Measurements from ENCODE around the gene COL6A5.

The COL6A5 gene

DNA sequence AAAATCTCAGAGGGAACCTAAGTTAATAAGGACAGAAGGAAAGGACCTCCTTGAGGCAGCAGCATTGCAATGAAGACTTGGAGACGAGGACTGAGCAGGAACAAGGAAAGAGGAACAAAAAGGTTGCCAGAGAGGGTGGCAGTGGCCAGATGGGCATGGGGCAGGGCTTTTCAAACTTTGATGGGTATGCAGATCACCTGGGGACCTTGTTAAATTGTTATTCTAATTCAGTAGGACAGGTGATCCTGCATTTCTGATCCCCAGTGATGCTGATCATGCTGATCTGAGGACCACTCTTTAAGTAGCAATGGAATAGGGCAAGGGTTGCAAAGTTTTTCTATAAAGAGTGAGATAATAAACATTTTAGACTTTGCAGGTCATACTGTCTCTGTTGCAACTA is 182.6 kb downstream of the COL6A5 start:
- DNase-seq (ENCODE audit: insufficient read length, low spot score) (no peak), FAIRE-seq (no peak)
- TF ChIP-seq CTCF (IDR thresholded peaks at IDR 0.05; ENCODE audit: insufficient read depth, missing control alignments) = no peak

- FAIRE-seq = no peak
- TF ChIP-seq CTCF (IDR thresholded peaks at IDR 0.05; ENCODE audit: insufficient read depth, missing control alignments) = no peak
- no peak for DNase-seq (ENCODE audit: insufficient read length, low spot score)
These were observed 184.2 kb downstream of the COL6A5 start for GRCh38 chr3:130529486-130530215.

- DNase-seq (ENCODE audit: insufficient read length, low spot score) (no peak), FAIRE-seq (no peak)
- TF ChIP-seq CTCF (IDR thresholded peaks at IDR 0.05; ENCODE audit: insufficient read depth, missing control alignments) = no peak
These were observed 187.8 kb downstream of the COL6A5 start for GRCh38 chr3:130533247-130533646.

Measured in D721Med (cell line).